Measurements from ENCODE around the gene C1orf35.

DNA sequence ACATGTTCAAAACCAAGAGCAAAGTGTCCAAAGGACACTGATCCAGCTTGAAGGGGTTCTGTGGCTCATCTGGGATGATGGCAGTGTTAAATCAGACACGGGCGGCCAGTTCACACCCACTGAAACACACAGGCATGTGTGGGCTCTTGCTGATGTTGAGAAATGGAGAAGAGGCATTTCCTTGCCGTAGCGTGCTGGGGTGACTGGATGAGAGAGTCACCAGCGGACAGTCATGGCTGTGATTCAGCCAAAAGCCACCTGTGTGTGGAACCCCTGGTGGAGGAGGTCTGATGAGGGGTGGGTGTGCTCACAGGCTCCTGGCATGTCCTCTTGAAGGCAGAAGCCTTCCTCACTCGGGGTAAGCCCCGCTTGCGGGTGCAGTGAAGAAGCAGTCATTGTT, 7.2 kb downstream of the C1orf35 start:
- TF ChIP-seq PYGO2 (tag; IDR thresholded peaks at IDR 0.05) (no peak), HNRNPLL (IDR thresholded peaks at IDR 0.05; ENCODE audit: low read depth, low read length, poor library complexity, severe bottlenecking) (no peak), POLR2AphosphoS5 (IDR thresholded peaks at IDR 0.05; ENCODE audit: control insufficient read depth, insufficient read depth, low read depth, low read length) (no peak), TOE1 (IDR thresholded peaks at IDR 0.05; ENCODE audit: borderline replicate concordance) (no peak), TOE1 (CRISPR knock-in tag; IDR thresholded peaks at IDR 0.05; ENCODE audit: borderline replicate concordance, low read depth) (no peak), CHD2 (IDR thresholded peaks at IDR 0.05; ENCODE audit: low read depth, low read length) (no peak), BRCA1 (IDR thresholded peaks at IDR 0.05) (no peak), BRCA1 (CRISPR knock-in tag; IDR thresholded peaks at IDR 0.05) (no peak), MED1 (CRISPR knock-in tag; IDR thresholded peaks at IDR 0.05; ENCODE audit: borderline replicate concordance) (no peak), SIN3A (IDR thresholded peaks at IDR 0.05; ENCODE audit: borderline replicate concordance in 2 of 2, control insufficient read depth in 1 of 2, low read depth in 2 of 2, low read length in 2 of 2) (no peak), RBFOX2 (IDR thresholded peaks at IDR 0.05; ENCODE audit: low read depth, low read length) (no peak), CBX8 (IDR thresholded peaks at IDR 0.05; ENCODE audit: borderline replicate concordance, extremely low read depth, low read depth, low read length, poor library complexity, severe bottlenecking) (no peak)
- TF ChIP-seq, protein P1, sequence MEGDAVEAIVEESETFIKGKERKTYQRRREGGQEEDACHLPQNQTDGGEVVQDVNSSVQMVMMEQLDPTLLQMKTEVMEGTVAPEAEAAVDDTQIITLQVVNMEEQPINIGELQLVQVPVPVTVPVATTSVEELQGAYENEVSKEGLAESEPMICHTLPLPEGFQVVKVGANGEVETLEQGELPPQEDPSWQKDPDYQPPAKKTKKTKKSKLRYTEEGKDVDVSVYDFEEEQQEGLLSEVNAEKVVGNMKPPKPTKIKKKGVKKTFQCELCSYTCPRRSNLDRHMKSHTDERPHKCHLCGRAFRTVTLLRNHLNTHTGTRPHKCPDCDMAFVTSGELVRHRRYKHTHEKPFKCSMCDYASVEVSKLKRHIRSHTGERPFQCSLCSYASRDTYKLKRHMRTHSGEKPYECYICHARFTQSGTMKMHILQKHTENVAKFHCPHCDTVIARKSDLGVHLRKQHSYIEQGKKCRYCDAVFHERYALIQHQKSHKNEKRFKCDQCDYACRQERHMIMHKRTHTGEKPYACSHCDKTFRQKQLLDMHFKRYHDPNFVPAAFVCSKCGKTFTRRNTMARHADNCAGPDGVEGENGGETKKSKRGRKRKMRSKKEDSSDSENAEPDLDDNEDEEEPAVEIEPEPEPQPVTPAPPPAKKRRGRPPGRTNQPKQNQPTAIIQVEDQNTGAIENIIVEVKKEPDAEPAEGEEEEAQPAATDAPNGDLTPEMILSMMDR (IDR thresholded peaks at IDR 0.05 in 2 of 3, conservative IDR thresholded peaks at IDR 0.05 in 1 of 3; ENCODE audit: insufficient read depth in 2 of 3, low read depth in 1 of 3, low read length in 3 of 3), result no peak
- TF ChIP-seq, protein P2, sequence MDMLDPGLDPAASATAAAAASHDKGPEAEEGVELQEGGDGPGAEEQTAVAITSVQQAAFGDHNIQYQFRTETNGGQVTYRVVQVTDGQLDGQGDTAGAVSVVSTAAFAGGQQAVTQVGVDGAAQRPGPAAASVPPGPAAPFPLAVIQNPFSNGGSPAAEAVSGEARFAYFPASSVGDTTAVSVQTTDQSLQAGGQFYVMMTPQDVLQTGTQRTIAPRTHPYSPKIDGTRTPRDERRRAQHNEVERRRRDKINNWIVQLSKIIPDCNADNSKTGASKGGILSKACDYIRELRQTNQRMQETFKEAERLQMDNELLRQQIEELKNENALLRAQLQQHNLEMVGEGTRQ (CRISPR knock-in tag; IDR thresholded peaks at IDR 0.05), result no peak
- TF ChIP-seq, protein P3, sequence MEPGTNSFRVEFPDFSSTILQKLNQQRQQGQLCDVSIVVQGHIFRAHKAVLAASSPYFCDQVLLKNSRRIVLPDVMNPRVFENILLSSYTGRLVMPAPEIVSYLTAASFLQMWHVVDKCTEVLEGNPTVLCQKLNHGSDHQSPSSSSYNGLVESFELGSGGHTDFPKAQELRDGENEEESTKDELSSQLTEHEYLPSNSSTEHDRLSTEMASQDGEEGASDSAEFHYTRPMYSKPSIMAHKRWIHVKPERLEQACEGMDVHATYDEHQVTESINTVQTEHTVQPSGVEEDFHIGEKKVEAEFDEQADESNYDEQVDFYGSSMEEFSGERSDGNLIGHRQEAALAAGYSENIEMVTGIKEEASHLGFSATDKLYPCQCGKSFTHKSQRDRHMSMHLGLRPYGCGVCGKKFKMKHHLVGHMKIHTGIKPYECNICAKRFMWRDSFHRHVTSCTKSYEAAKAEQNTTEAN (CRISPR knock-in tag; IDR thresholded peaks at IDR 0.05), result no peak
- TF ChIP-seq, protein P4, sequence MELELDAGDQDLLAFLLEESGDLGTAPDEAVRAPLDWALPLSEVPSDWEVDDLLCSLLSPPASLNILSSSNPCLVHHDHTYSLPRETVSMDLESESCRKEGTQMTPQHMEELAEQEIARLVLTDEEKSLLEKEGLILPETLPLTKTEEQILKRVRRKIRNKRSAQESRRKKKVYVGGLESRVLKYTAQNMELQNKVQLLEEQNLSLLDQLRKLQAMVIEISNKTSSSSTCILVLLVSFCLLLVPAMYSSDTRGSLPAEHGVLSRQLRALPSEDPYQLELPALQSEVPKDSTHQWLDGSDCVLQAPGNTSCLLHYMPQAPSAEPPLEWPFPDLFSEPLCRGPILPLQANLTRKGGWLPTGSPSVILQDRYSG (tag; conservative IDR thresholded peaks at IDR 0.05; ENCODE audit: low read depth), result no peak
